Fibroblast of lung (primary cell): ENCODE measurements around the gene IFNA16. TPM values are rescaled to one million over a fixed set of nuclear protein-coding genes. Genes with fewer than 3 reads are reported as not detected.
"Not testable (repeated sequence)": the region's sequence is repeated elsewhere in the genome, so short reads cannot be mapped to it uniquely, and the experiment has no call there.

Experiments
- DNase-seq, 2 donors: peaks; one replicate each; pipeline versions ENCODE4 v3.0.0 to v3.0.0-alpha.2; 2010; ENCODE audit warnings: low read depth in 2 of 2
- H2AFZ ChIP-seq: 2 replicates; pipeline ENCODE4 v1.5.1; 2012; ENCODE audit warnings: low read length, control low read depth, inconsistent platforms
- H3K27ac ChIP-seq: 2 replicates; pipeline ENCODE4 v1.5.1; 2011; ENCODE audit warnings: low read length, control low read depth; ENCODE audit not compliant: insufficient read depth
- H3K27me3 ChIP-seq: 2 replicates; pipeline ENCODE4 v1.5.1; 2011; ENCODE audit warnings: mild to moderate bottlenecking, low read length; ENCODE audit not compliant: control insufficient read depth, insufficient read depth
- H3K36me3 ChIP-seq: 2 replicates; pipeline ENCODE4 v1.5.1; 2011; ENCODE audit warnings: low read length; ENCODE audit not compliant: control insufficient read depth, insufficient read depth
- H3K4me1 ChIP-seq: 2 replicates; pipeline ENCODE4 v1.5.1; 2011; ENCODE audit warnings: low read length; ENCODE audit not compliant: control insufficient read depth, insufficient read depth; ENCODE audit errors: extremely low read depth
- H3K4me2 ChIP-seq: 2 replicates; pipeline ENCODE4 v1.5.1; 2011; ENCODE audit warnings: low read length, control low read depth; ENCODE audit not compliant: insufficient read depth; ENCODE audit errors: extremely low read depth
- H3K4me3 ChIP-seq, 4 experiments: fragments of 200-600 bp in 1 of 4; sonication (generic) in 1 of 4; replicated peaks in 1 of 4; 2 replicates each; pipeline ENCODE4 v1.5.1; 2011 to 2016; ENCODE audit warnings: low read length in 4 of 4, low read depth in 3 of 4, mild to moderate bottlenecking in 3 of 4, control low read depth in 2 of 4, inconsistent platforms in 1 of 4, mixed read lengths in 1 of 4; ENCODE audit not compliant: insufficient read depth in 1 of 4; ENCODE audit errors: control extremely low read depth in 1 of 4
- H3K79me2 ChIP-seq: 2 replicates; pipeline ENCODE4 v1.5.1; 2012; ENCODE audit warnings: mild to moderate bottlenecking, low read length, inconsistent platforms; ENCODE audit not compliant: control insufficient read depth, insufficient read depth
- H3K9ac ChIP-seq: 2 replicates; pipeline ENCODE4 v1.5.1; 2011; ENCODE audit warnings: mild to moderate bottlenecking, low read length, control low read depth; ENCODE audit not compliant: insufficient read depth
- H3K9me3 ChIP-seq: 2 replicates; pipeline ENCODE4 v1.5.1; 2012; ENCODE audit warnings: low read depth, low read length; ENCODE audit not compliant: control insufficient read depth, insufficient read depth
- H4K20me1 ChIP-seq: 2 replicates; pipeline ENCODE4 v1.5.1; 2011; ENCODE audit warnings: low read length; ENCODE audit not compliant: control insufficient read depth, insufficient read depth; ENCODE audit errors: extremely low read depth
- EZH2 ChIP-seq: IDR thresholded peaks from 2 replicates; pipeline ENCODE4 v1.5.1; 2012; ENCODE audit warnings: low read length, control low read depth, mild to moderate bottlenecking; ENCODE audit errors: missing control alignments
- polyA plus RNA-seq, 2 donors: library from polyadenylated mRNA; depleted of rRNA in 1 of 2; stranded (reverse) in 1 of 2; unstranded in 1 of 2; fragments of >200 nt; gene quantifications; 2 replicates each; pipeline ENCODE4 v1.2.1, GENCODE V29; 2011 to 2012; ENCODE audit warnings: missing spikeins in 1 of 2
- total RNA-seq: library from RNA; depleted of rRNA; stranded (reverse); fragments of >200 nt; gene quantifications from 2 replicates; pipeline ENCODE4 v1.2.1, GENCODE V29; 2014
- TF ChIP-seq, protein P1 (sequence below), 2 donors: IDR thresholded peaks in 1 of 2; conservative IDR thresholded peaks in 1 of 2; 1 replicate in 1 of 2; 2 replicates in 1 of 2; pipeline ENCODE4 v1.5.1; 2011 to 2012; ENCODE audit warnings: low read length in 2 of 2, control low read depth in 1 of 2, inconsistent platforms in 1 of 2, low read depth in 1 of 2, mild to moderate bottlenecking in 1 of 2

The IFNA16 gene
- total and polyA plus RNA-seq, 2 donors (not counting 1 experiment from before 2014, with no cell fraction given), result not detected

DNA sequence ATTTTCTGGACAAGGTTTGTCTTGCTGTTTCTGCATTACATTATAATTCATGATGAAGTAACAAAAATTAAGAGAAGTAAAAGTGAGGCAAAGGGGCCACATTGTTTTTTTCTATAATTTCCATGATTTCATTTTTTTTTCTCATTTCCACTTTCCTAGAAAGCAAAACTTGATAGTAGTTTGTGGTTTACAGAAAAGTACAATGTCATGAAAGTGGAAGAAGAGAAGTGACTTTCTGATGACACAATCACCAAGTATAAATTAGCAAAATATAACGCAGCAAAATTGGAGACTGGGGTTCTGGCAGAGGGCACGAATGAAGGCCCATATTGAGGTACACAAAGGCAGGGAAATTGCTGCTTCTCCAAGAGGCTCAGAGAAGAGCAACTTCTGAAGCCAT lies 27.7 kb upstream of the IFNA16 start:
- Histone ChIP-seq H2AFZ (no peak overlapping the region), H3K36me3 (no peaks in the 10 kb centered on the region), H3K4me1 (no peaks in the 10 kb centered on the region), H3K79me2 (no peaks in the 10 kb centered on the region), H3K4me3 (no peak overlapping the region), H3K27me3 (peaks cover under 1% of the 10 kb centered on the region), H3K9ac (no peak overlapping the region), H3K9me3 (no peaks in the 10 kb centered on the region), H3K27ac (no peak overlapping the region), H3K4me2 (no peak overlapping the region), H4K20me1 (no peaks in the 10 kb centered on the region)
- TF ChIP-seq EZH2, result no peak
- TF ChIP-seq, protein P1, sequence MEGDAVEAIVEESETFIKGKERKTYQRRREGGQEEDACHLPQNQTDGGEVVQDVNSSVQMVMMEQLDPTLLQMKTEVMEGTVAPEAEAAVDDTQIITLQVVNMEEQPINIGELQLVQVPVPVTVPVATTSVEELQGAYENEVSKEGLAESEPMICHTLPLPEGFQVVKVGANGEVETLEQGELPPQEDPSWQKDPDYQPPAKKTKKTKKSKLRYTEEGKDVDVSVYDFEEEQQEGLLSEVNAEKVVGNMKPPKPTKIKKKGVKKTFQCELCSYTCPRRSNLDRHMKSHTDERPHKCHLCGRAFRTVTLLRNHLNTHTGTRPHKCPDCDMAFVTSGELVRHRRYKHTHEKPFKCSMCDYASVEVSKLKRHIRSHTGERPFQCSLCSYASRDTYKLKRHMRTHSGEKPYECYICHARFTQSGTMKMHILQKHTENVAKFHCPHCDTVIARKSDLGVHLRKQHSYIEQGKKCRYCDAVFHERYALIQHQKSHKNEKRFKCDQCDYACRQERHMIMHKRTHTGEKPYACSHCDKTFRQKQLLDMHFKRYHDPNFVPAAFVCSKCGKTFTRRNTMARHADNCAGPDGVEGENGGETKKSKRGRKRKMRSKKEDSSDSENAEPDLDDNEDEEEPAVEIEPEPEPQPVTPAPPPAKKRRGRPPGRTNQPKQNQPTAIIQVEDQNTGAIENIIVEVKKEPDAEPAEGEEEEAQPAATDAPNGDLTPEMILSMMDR (conservative IDR thresholded peaks at IDR 0.05 in 1 of 2, IDR thresholded peaks at IDR 0.05 in 1 of 2; ENCODE audit: low read depth in 1 of 2, low read length in 2 of 2), result no peak
- no peak for DNase-seq

DNA sequence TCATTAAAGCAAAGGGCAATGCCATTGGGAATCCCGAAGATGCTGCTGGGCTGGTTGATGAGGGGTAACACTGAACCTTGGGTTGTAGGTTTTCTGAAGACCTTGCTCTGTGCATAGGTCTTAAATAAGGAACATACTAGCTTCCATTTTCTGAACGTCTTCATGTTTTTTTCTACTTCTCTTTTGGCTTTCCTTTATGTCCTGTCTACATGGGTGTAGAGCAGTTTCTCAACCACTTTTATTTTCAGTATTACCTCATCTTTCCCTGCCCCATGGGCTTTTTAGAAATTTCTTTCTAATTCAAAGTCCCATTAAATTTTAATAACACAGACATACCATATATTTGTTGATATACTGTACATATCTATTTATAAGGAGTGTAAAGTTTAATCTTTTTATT lies 22.8 kb upstream of the IFNA16 start, which contains the start of gene IFNA14:
TSS of gene IFNA14 (minus strand) at position 95 of the 400 bp plus-strand sequence. CDS start at position 25, 70 bp downstream.
- TF ChIP-seq EZH2, result no peak
- TF ChIP-seq, protein P1 (conservative IDR thresholded peaks at IDR 0.05 in 1 of 2, IDR thresholded peaks at IDR 0.05 in 1 of 2; ENCODE audit: low read depth in 1 of 2, low read length in 2 of 2), result no peak
- Histone ChIP-seq H3K4me2 (no peak within 1 kb of the TSS), H3K9me3 (no peaks in the 10 kb centered on the region), H3K36me3 (no peaks in the 10 kb centered on the region), H3K27me3 (no peaks in the 10 kb centered on the region), H3K27ac (no peak within 1 kb of the TSS), H3K4me3 (no peak within 1 kb of the TSS), H3K9ac (no peak within 1 kb of the TSS), H2AFZ (no peak within 1 kb of the TSS), H3K4me1 (no peaks in the 10 kb centered on the region), H3K79me2 (no peaks in the 10 kb centered on the region), H4K20me1 (no peaks in the 10 kb centered on the region)
- no peak for DNase-seq

DNA sequence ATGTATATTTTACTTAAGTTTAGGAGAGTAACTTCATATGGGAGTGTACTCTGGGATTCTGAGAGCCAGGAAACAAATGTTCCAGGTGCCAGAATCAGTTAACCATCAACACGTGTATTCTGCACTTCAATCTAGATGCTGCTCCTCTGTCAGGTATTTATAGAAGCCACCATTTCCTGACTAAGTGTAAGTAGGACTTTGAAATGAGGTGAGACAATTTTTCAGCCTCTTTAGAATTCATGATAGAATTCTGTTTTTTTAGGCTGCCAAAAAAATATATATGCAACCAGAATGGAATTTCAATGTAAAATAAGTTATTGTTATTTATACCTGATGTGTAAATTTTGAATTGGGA lies 19.2 kb upstream of the IFNA16 start:
- not testable (repeated sequence) for H3K9me3 ChIP-seq, H3K79me2 ChIP-seq, H3K4me1 ChIP-seq, H3K27me3 ChIP-seq, H3K4me3 ChIP-seq, H3K4me2 ChIP-seq, H4K20me1 ChIP-seq, DNase-seq, H3K36me3 ChIP-seq, H3K27ac ChIP-seq, H3K9ac ChIP-seq, H2AFZ ChIP-seq
